ENCODE results near the gene FARP2.

DNA sequence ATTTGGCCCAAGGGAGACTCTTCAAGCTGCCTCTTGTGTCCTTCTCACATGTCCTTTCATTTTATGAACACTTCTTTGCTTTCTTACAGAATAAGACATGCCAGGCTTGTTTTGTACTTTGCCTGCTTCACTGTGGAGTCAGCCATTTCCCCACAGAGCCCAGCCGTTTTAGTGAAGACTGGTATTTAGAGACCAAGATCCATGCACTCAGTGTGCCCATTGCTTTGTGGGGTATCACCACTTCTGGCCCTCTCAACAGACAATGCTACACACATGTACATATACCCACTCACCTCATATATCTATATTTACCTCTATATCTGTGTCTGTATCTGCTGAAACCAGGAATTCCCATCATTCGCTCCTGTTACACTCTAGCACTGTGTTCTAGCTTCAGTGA, 74.1 kb downstream of the FARP2 start:
- TF ChIP-seq EZH2 (IDR thresholded peaks at IDR 0.05; ENCODE audit: low read length, missing control alignments) (no peak), CTCF (conservative IDR thresholded peaks at IDR 0.05 in 1 of 2, IDR thresholded peaks at IDR 0.05 in 1 of 2; ENCODE audit: low read depth in 1 of 2, low read length in 2 of 2) (no peak)
